Measurements from ENCODE around the gene TAPT1. TPM values are rescaled to one million over a fixed set of nuclear protein-coding genes. Genes with fewer than 3 reads are reported as not detected.
"Not testable (repeated sequence)": the region's sequence is repeated elsewhere in the genome, so short reads cannot be mapped to it uniquely, and the experiment has no call there.

TAPT1 gene
- total and polyA plus RNA-seq, 2 donors = 26.4 to 29.0 TPM

GRCh38 chr4:16159286-16159685 lies 67.0 kb downstream of the TAPT1 start:
- Histone ChIP-seq H3K4me3 (ENCODE audit: low read length in 2 of 2) (no peak overlapping the region), H3K4me1 (ENCODE audit: control insufficient read depth in 2 of 2, insufficient read depth in 2 of 2, low read length in 2 of 2) (no peaks in the 10 kb centered on the region), H3K27ac (ENCODE audit: low read depth in 1 of 2, low read length in 1 of 2) (no peak overlapping the region), H3K36me3 (ENCODE audit: control insufficient read depth in 2 of 2, insufficient read depth in 2 of 2, low read length in 1 of 2) (peaks cover 22 to 30% of the 10 kb centered on the region in 2 donors), H3K27me3 (ENCODE audit: control insufficient read depth in 2 of 2, insufficient read depth in 1 of 2, low read length in 1 of 2) (no peaks in the 10 kb centered on the region), H3K9me3 (ENCODE audit: control insufficient read depth in 2 of 2, insufficient read depth in 1 of 2, low read length in 1 of 2) (no peaks in the 10 kb centered on the region)
- 97% methylated on average over 3 of the region's 3 CpGs for WGBS
- DNase-seq (ENCODE audit: low read depth in 6 of 9, low spot score in 9 of 9) = no peak

- no peak overlapping the region for H3K4me3 ChIP-seq (ENCODE audit: low read length in 2 of 2)
- no peaks in the 10 kb centered on the region for H3K27me3 ChIP-seq (ENCODE audit: control insufficient read depth in 2 of 2, insufficient read depth in 1 of 2, low read length in 1 of 2)
- peaks cover 14 to 22% of the 10 kb centered on the region in 2 donors for H3K36me3 ChIP-seq (ENCODE audit: control insufficient read depth in 2 of 2, insufficient read depth in 2 of 2, low read length in 1 of 2)
- no peak overlapping the region for H3K27ac ChIP-seq (ENCODE audit: low read depth in 1 of 2, low read length in 1 of 2)
- no peak for DNase-seq (ENCODE audit: low read depth in 6 of 9, low spot score in 9 of 9)
- H3K9me3 ChIP-seq (ENCODE audit: control insufficient read depth in 2 of 2, insufficient read depth in 1 of 2, low read length in 1 of 2) = no peaks in the 10 kb centered on the region
- 92% methylated on average over 3 of the region's 3 CpGs for WGBS
- no peaks in the 10 kb centered on the region for H3K4me1 ChIP-seq (ENCODE audit: control insufficient read depth in 2 of 2, insufficient read depth in 2 of 2, low read length in 2 of 2)
Observed at GRCh38 chr4:16158504-16158852, 67.8 kb downstream of the TAPT1 start.

- H3K9me3 ChIP-seq (ENCODE audit: control insufficient read depth in 2 of 2, insufficient read depth in 1 of 2, low read length in 1 of 2) = no peaks in the 10 kb centered on the region
- H3K4me3 ChIP-seq (ENCODE audit: low read length in 2 of 2) = no peak overlapping the region
- H3K27me3 ChIP-seq (ENCODE audit: control insufficient read depth in 2 of 2, insufficient read depth in 1 of 2, low read length in 1 of 2) = no peaks in the 10 kb centered on the region
- H3K36me3 ChIP-seq (ENCODE audit: control insufficient read depth in 2 of 2, insufficient read depth in 2 of 2, low read length in 1 of 2) = peaks cover 10 to 15% of the 10 kb centered on the region in 2 donors
- DNase-seq (ENCODE audit: low read depth in 6 of 9, low spot score in 9 of 9) = no peak
- H3K4me1 ChIP-seq (ENCODE audit: control insufficient read depth in 2 of 2, insufficient read depth in 2 of 2, low read length in 2 of 2) = no peaks in the 10 kb centered on the region
- WGBS = 87% methylated on average over 14 of the region's 14 CpGs
- H3K27ac ChIP-seq (ENCODE audit: low read depth in 1 of 2, low read length in 1 of 2) = no peak overlapping the region
Observed at GRCh38 chr4:16157609-16158503, 68.4 kb downstream of the TAPT1 start.

- WGBS = 82% methylated on average over 9 of the region's 9 CpGs
- no peak overlapping the region for H3K27ac ChIP-seq (ENCODE audit: low read depth in 1 of 2, low read length in 1 of 2)
- H3K4me3 ChIP-seq (ENCODE audit: low read length in 2 of 2) = no peak overlapping the region
- no peaks in the 10 kb centered on the region for H3K27me3 ChIP-seq (ENCODE audit: control insufficient read depth in 2 of 2, insufficient read depth in 1 of 2, low read length in 1 of 2)
- no peak for DNase-seq (ENCODE audit: low read depth in 6 of 9, low spot score in 9 of 9)
- H3K9me3 ChIP-seq (ENCODE audit: control insufficient read depth in 2 of 2, insufficient read depth in 1 of 2, low read length in 1 of 2) = no peaks in the 10 kb centered on the region
- no peaks in the 10 kb centered on the region for H3K4me1 ChIP-seq (ENCODE audit: control insufficient read depth in 2 of 2, insufficient read depth in 2 of 2, low read length in 2 of 2)
- peaks cover 5 to 6% of the 10 kb centered on the region in 2 donors for H3K36me3 ChIP-seq (ENCODE audit: control insufficient read depth in 2 of 2, insufficient read depth in 2 of 2, low read length in 1 of 2)
Observed at GRCh38 chr4:16155528-16156169, 70.6 kb downstream of the TAPT1 start.

GRCh38 chr4:16154451-16154850 lies 71.8 kb downstream of the TAPT1 start:
- Histone ChIP-seq H3K27me3 (ENCODE audit: control insufficient read depth in 2 of 2, insufficient read depth in 1 of 2, low read length in 1 of 2) (no peaks in the 10 kb centered on the region), H3K27ac (ENCODE audit: low read depth in 1 of 2, low read length in 1 of 2) (no peak overlapping the region), H3K9me3 (ENCODE audit: control insufficient read depth in 2 of 2, insufficient read depth in 1 of 2, low read length in 1 of 2) (no peaks in the 10 kb centered on the region), H3K36me3 (ENCODE audit: control insufficient read depth in 2 of 2, insufficient read depth in 2 of 2, low read length in 1 of 2) (no peaks in the 10 kb centered on the region), H3K4me1 (ENCODE audit: control insufficient read depth in 2 of 2, insufficient read depth in 2 of 2, low read length in 2 of 2) (no peaks in the 10 kb centered on the region), H3K4me3 (ENCODE audit: low read length in 2 of 2) (no peak overlapping the region)
- DNase-seq (ENCODE audit: low read depth in 6 of 9, low spot score in 9 of 9) = no peak
- WGBS = 98% methylated on average over 3 of the region's 3 CpGs

GRCh38 chr4:16150716-16151115 lies 75.6 kb downstream of the TAPT1 start:
- Histone ChIP-seq H3K36me3 (ENCODE audit: control insufficient read depth in 2 of 2, insufficient read depth in 2 of 2, low read length in 1 of 2) (no peaks in the 10 kb centered on the region), H3K9me3 (ENCODE audit: control insufficient read depth in 2 of 2, insufficient read depth in 1 of 2, low read length in 1 of 2) (no peaks in the 10 kb centered on the region), H3K4me3 (ENCODE audit: low read length in 2 of 2) (no peak overlapping the region), H3K4me1 (ENCODE audit: control insufficient read depth in 2 of 2, insufficient read depth in 2 of 2, low read length in 2 of 2) (no peaks in the 10 kb centered on the region), H3K27ac (ENCODE audit: low read depth in 1 of 2, low read length in 1 of 2) (no peak overlapping the region), H3K27me3 (ENCODE audit: control insufficient read depth in 2 of 2, insufficient read depth in 1 of 2, low read length in 1 of 2) (no peaks in the 10 kb centered on the region)
- DNase-seq (ENCODE audit: low read depth in 6 of 9, low spot score in 9 of 9) = no peak
- 98% methylated on average over 2 of the region's 2 CpGs for WGBS

GRCh38 chr4:16144913-16145312 lies 81.4 kb downstream of the TAPT1 start:
- H3K4me1 ChIP-seq (ENCODE audit: control insufficient read depth in 2 of 2, insufficient read depth in 2 of 2, low read length in 2 of 2); DNase-seq (ENCODE audit: low read depth in 6 of 9, low spot score in 9 of 9); H3K9me3 ChIP-seq (ENCODE audit: control insufficient read depth in 2 of 2, insufficient read depth in 1 of 2, low read length in 1 of 2); H3K27ac ChIP-seq (ENCODE audit: low read depth in 1 of 2, low read length in 1 of 2); H3K4me3 ChIP-seq (ENCODE audit: low read length in 2 of 2); H3K27me3 ChIP-seq (ENCODE audit: control insufficient read depth in 2 of 2, insufficient read depth in 1 of 2, low read length in 1 of 2); H3K36me3 ChIP-seq (ENCODE audit: control insufficient read depth in 2 of 2, insufficient read depth in 2 of 2, low read length in 1 of 2): not testable (repeated sequence)
- WGBS = 94% methylated on average over 9 of the region's 9 CpGs

GRCh38 chr4:16142598-16143310 lies 83.5 kb downstream of the TAPT1 start:
- Histone ChIP-seq H3K4me1 (ENCODE audit: control insufficient read depth in 2 of 2, insufficient read depth in 2 of 2, low read length in 2 of 2) (no peaks in the 10 kb centered on the region), H3K4me3 (ENCODE audit: low read length in 2 of 2) (no peak overlapping the region), H3K9me3 (ENCODE audit: control insufficient read depth in 2 of 2, insufficient read depth in 1 of 2, low read length in 1 of 2) (peaks cover 0 to 7% of the 10 kb centered on the region in 2 donors), H3K36me3 (ENCODE audit: control insufficient read depth in 2 of 2, insufficient read depth in 2 of 2, low read length in 1 of 2) (no peaks in the 10 kb centered on the region), H3K27ac (ENCODE audit: low read depth in 1 of 2, low read length in 1 of 2) (no peak overlapping the region), H3K27me3 (ENCODE audit: control insufficient read depth in 2 of 2, insufficient read depth in 1 of 2, low read length in 1 of 2) (no peaks in the 10 kb centered on the region)
- WGBS = 93% methylated on average over 5 of the region's 5 CpGs
- DNase-seq (ENCODE audit: low read depth in 6 of 9, low spot score in 9 of 9) = no peak

- no peak overlapping the region for H3K4me3 ChIP-seq (ENCODE audit: low read length in 2 of 2)
- H3K27ac ChIP-seq (ENCODE audit: low read depth in 1 of 2, low read length in 1 of 2) = no peak overlapping the region
- H3K9me3 ChIP-seq (ENCODE audit: control insufficient read depth in 2 of 2, insufficient read depth in 1 of 2, low read length in 1 of 2) = peaks cover 0 to 7% of the 10 kb centered on the region in 2 donors
- H3K36me3 ChIP-seq (ENCODE audit: control insufficient read depth in 2 of 2, insufficient read depth in 2 of 2, low read length in 1 of 2) = no peaks in the 10 kb centered on the region
- no peaks in the 10 kb centered on the region for H3K27me3 ChIP-seq (ENCODE audit: control insufficient read depth in 2 of 2, insufficient read depth in 1 of 2, low read length in 1 of 2)
- no peaks in the 10 kb centered on the region for H3K4me1 ChIP-seq (ENCODE audit: control insufficient read depth in 2 of 2, insufficient read depth in 2 of 2, low read length in 2 of 2)
- no peak for DNase-seq (ENCODE audit: low read depth in 6 of 9, low spot score in 9 of 9)
Observed at GRCh38 chr4:16140879-16141249, 85.4 kb downstream of the TAPT1 start.
